C4-2B (cell line): ENCODE measurements around the gene RSPH9.
"Not testable (repeated sequence)": the region's sequence is repeated elsewhere in the genome, so short reads cannot be mapped to it uniquely, and the experiment has no call there.

Experiments used
- ZFX ChIP-seq: fragments of 450-650 bp; IDR thresholded peaks from 2 replicates; pipeline ENCODE4 v1.6.1; 2017
- TF ChIP-seq, protein P1 (sequence below): fragments of 450-650 bp; conservative IDR thresholded peaks from 2 replicates; pipeline ENCODE4 v1.5.1; 2017; ENCODE audit warnings: mild to moderate bottlenecking

DNA sequence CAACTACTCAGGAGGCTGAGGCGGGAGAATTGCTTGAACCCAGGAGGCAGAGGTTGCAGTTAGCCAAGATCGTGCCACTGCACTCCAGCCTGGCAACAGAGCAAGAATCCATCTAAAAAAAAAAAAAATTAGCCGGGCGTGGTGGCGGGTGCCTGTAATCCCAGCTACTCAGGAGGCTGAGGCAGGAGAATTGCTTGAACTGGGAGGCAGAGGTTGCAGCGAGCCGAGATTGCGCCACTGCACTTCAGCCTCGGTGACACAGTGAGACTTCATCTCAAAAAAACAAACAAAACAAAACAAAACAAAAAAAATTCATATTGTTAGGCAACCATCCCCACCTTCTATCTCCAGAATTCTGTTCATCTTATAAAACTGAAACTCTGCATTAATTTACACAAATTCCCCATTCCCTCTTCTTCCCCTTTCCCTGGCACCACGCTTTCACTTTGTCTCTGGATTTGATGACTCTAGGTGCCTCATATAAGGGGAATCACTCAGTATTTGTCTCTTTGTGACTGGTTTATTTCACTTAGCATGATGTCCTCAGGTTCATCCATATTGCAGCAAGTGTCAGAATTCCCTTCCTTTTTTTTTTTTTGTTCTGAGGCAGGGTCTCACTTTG lies 56.2 kb downstream of the RSPH9 start:
- TF ChIP-seq, protein P1, sequence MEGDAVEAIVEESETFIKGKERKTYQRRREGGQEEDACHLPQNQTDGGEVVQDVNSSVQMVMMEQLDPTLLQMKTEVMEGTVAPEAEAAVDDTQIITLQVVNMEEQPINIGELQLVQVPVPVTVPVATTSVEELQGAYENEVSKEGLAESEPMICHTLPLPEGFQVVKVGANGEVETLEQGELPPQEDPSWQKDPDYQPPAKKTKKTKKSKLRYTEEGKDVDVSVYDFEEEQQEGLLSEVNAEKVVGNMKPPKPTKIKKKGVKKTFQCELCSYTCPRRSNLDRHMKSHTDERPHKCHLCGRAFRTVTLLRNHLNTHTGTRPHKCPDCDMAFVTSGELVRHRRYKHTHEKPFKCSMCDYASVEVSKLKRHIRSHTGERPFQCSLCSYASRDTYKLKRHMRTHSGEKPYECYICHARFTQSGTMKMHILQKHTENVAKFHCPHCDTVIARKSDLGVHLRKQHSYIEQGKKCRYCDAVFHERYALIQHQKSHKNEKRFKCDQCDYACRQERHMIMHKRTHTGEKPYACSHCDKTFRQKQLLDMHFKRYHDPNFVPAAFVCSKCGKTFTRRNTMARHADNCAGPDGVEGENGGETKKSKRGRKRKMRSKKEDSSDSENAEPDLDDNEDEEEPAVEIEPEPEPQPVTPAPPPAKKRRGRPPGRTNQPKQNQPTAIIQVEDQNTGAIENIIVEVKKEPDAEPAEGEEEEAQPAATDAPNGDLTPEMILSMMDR = not testable (repeated sequence)
- TF ChIP-seq ZFX = not testable (repeated sequence)
